VCaP (cell line): ENCODE measurements around the gene LRRC52.
A peak's percentile ranks its signal among the peaks of the same experiment; 100 is the strongest.

Source experiments
- H3K27ac ChIP-seq: fragments of 450-650 bp; 2 replicates; pipeline ENCODE4 v1.5.1; 2017
- CTCF ChIP-seq: fragments of 450-650 bp; conservative IDR thresholded peaks from 2 replicates; pipeline ENCODE4 v1.5.1; 2017; ENCODE audit warnings: mild to moderate bottlenecking, moderate library complexity

Gene LRRC52

GRCh38 chr1:165525708-165526107, 18.1 kb upstream of the LRRC52 start:
- no peak overlapping the region for H3K27ac ChIP-seq
- TF ChIP-seq CTCF: no peak

- no peak for TF ChIP-seq CTCF
Observed at GRCh38 chr1:165527251-165528007, 16.4 kb upstream of the LRRC52 start.

GRCh38 chr1:165531021-165531420, 12.8 kb upstream of the LRRC52 start:
- TF ChIP-seq CTCF: no peak
- H3K27ac ChIP-seq: peak overlapping the region; percentile 70

More at GRCh38 chr1:165527251-165528007, 16.4 kb upstream of the LRRC52 start:
- H3K27ac ChIP-seq: no peak overlapping the region

- H3K27ac ChIP-seq: no peak overlapping the region
- TF ChIP-seq CTCF: no peak
Observed at GRCh38 chr1:165532053-165532452, 11.7 kb upstream of the LRRC52 start.

- no peak for TF ChIP-seq CTCF
- no peak overlapping the region for H3K27ac ChIP-seq
Observed at GRCh38 chr1:165533254-165533653, 10.5 kb upstream of the LRRC52 start.

- TF ChIP-seq CTCF: no peak
- H3K27ac ChIP-seq: no peak overlapping the region
Observed at GRCh38 chr1:165536016-165536415, 7.8 kb upstream of the LRRC52 start.

- H3K27ac ChIP-seq: no peak overlapping the region
- TF ChIP-seq CTCF: no peak
Observed at GRCh38 chr1:165537356-165538109, 6.3 kb upstream of the LRRC52 start.
